ENCODE results near the gene SND1.

DNA sequence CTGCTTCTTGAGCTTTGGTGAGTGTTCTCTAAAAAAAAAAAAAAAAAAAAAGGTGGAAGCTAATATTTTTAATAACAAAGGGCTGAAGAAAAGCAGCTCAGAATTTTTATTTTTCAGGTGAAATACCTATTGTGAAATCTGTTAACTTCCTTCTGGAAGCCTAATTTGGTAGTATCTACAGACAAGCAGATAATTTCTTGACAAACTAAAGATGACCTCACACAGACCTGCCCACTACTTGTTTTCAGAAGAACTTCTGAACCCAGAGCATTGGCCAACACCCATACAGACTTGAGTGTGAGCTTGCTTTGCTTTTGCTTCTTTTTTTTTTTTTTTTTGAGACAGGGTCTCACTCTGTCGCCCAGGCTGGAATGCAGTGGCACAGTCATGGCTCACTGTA lies 348.1 kb downstream of the SND1 start:
- no peak for TF ChIP-seq POLR2A (IDR thresholded peaks at IDR 0.05)
- TF ChIP-seq, protein P1, sequence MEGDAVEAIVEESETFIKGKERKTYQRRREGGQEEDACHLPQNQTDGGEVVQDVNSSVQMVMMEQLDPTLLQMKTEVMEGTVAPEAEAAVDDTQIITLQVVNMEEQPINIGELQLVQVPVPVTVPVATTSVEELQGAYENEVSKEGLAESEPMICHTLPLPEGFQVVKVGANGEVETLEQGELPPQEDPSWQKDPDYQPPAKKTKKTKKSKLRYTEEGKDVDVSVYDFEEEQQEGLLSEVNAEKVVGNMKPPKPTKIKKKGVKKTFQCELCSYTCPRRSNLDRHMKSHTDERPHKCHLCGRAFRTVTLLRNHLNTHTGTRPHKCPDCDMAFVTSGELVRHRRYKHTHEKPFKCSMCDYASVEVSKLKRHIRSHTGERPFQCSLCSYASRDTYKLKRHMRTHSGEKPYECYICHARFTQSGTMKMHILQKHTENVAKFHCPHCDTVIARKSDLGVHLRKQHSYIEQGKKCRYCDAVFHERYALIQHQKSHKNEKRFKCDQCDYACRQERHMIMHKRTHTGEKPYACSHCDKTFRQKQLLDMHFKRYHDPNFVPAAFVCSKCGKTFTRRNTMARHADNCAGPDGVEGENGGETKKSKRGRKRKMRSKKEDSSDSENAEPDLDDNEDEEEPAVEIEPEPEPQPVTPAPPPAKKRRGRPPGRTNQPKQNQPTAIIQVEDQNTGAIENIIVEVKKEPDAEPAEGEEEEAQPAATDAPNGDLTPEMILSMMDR (IDR thresholded peaks at IDR 0.05): no peak
